Glutamatergic neuron (in vitro differentiated cells): ENCODE results near the gene TKT. TPM values are rescaled to one million over a fixed set of nuclear protein-coding genes. Genes with fewer than 3 reads are reported as not detected.

Experiments used
- DNase-seq: peaks from one replicate; pipeline ENCODE4 v3.0.0; 2022
- H3K27ac Mint-ChIP-seq: one replicate; pipeline ENCODE4 v1.8.0; 2020; ENCODE audit warnings: mild to moderate bottlenecking, mixed read lengths, inconsistent platforms; ENCODE audit not compliant: unreplicated experiment
- H3K27me3 Mint-ChIP-seq: one replicate; pipeline ENCODE4 v1.8.0; 2020; ENCODE audit warnings: mild to moderate bottlenecking, moderate library complexity, mixed read lengths, inconsistent platforms; ENCODE audit not compliant: unreplicated experiment
- H3K36me3 Mint-ChIP-seq: one replicate; pipeline ENCODE4 v1.8.0; 2020; ENCODE audit warnings: mild to moderate bottlenecking, mixed read lengths, inconsistent platforms; ENCODE audit not compliant: unreplicated experiment
- H3K4me1 Mint-ChIP-seq: one replicate; pipeline ENCODE4 v1.8.0; 2020; ENCODE audit warnings: mild to moderate bottlenecking, low read depth, mixed read lengths, inconsistent platforms; ENCODE audit not compliant: unreplicated experiment
- H3K4me3 Mint-ChIP-seq: one replicate; pipeline ENCODE4 v1.8.0; 2020; ENCODE audit warnings: mild to moderate bottlenecking, mixed read lengths, inconsistent platforms; ENCODE audit not compliant: unreplicated experiment
- H3K9me3 Mint-ChIP-seq: one replicate; pipeline ENCODE4 v1.8.0; 2020; ENCODE audit warnings: mild to moderate bottlenecking, moderate library complexity, mixed read lengths, inconsistent platforms; ENCODE audit not compliant: unreplicated experiment
- total RNA-seq: library from RNA; stranded (reverse); fragmentation: NEBNext Ultra II Directional; extraction: Animal tissue kit (Norgen Biotek cat#: 25700); gene quantifications from one replicate; pipeline ENCODE4 v1.2.1, GENCODE V29; 2021; ENCODE audit not compliant: unreplicated experiment
- TF ChIP-seq, protein P1 (sequence below): fragments of 200-600 bp; sonication (generic); IDR thresholded peaks from one replicate; pipeline ENCODE4 v1.5.0; 2021; ENCODE audit not compliant: partially characterized antibody, unreplicated experiment

The TKT gene
- total RNA-seq, 1 donor from 2014 or later: 265 TPM

GRCh38 chr3:53219895-53220483, 35.8 kb downstream of the TKT start:
- H3K9me3 Mint-ChIP-seq: peaks cover 4% of the 10 kb centered on the region
- TF ChIP-seq, protein P1, sequence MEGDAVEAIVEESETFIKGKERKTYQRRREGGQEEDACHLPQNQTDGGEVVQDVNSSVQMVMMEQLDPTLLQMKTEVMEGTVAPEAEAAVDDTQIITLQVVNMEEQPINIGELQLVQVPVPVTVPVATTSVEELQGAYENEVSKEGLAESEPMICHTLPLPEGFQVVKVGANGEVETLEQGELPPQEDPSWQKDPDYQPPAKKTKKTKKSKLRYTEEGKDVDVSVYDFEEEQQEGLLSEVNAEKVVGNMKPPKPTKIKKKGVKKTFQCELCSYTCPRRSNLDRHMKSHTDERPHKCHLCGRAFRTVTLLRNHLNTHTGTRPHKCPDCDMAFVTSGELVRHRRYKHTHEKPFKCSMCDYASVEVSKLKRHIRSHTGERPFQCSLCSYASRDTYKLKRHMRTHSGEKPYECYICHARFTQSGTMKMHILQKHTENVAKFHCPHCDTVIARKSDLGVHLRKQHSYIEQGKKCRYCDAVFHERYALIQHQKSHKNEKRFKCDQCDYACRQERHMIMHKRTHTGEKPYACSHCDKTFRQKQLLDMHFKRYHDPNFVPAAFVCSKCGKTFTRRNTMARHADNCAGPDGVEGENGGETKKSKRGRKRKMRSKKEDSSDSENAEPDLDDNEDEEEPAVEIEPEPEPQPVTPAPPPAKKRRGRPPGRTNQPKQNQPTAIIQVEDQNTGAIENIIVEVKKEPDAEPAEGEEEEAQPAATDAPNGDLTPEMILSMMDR: peak; percentile 82
- no peaks in the 10 kb centered on the region for H3K4me1 Mint-ChIP-seq
- H3K27ac Mint-ChIP-seq: peak overlapping the region; percentile 38
- no peaks in the 10 kb centered on the region for H3K27me3 Mint-ChIP-seq
- H3K36me3 Mint-ChIP-seq: no peaks in the 10 kb centered on the region
- DNase-seq: peak; percentile 95
- no peak overlapping the region for H3K4me3 Mint-ChIP-seq

- Mint-ChIP-seq H3K4me3 (no peak overlapping the region), H3K27me3 (no peaks in the 10 kb centered on the region), H3K9me3 (peaks cover 4% of the 10 kb centered on the region), H3K27ac (no peak overlapping the region), H3K36me3 (no peaks in the 10 kb centered on the region), H3K4me1 (no peaks in the 10 kb centered on the region)
- no peak for DNase-seq
- TF ChIP-seq, protein P1: no peak
Observed at GRCh38 chr3:53218131-53218530, 37.7 kb downstream of the TKT start.

DNA sequence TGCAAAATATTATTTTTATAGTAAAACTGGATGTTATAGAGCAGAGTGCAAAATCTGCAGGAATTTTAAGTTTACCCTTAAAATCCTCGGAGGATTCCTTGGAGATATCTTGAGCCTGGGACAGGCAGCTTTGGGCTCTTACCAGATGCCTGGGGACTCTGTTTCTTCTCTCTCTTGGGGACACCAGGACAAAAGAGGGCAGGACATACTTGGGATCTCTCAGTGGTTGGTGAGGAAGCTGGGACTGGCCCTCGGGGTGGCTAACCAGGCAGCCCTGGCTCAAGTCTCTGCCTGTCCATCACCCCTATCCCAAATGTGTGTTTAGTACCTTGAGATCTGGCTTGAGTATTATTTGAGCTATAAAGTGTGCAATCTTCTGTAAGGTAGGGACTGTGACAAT, 38.6 kb downstream of the TKT start:
- DNase-seq: no peak
- TF ChIP-seq, protein P1: no peak
- no peak overlapping the region for H3K27ac Mint-ChIP-seq
- peaks cover 1% of the 10 kb centered on the region for H3K9me3 Mint-ChIP-seq
- no peak overlapping the region for H3K4me3 Mint-ChIP-seq
- no peaks in the 10 kb centered on the region for H3K4me1 Mint-ChIP-seq
- no peaks in the 10 kb centered on the region for H3K27me3 Mint-ChIP-seq
- H3K36me3 Mint-ChIP-seq: no peaks in the 10 kb centered on the region

DNA sequence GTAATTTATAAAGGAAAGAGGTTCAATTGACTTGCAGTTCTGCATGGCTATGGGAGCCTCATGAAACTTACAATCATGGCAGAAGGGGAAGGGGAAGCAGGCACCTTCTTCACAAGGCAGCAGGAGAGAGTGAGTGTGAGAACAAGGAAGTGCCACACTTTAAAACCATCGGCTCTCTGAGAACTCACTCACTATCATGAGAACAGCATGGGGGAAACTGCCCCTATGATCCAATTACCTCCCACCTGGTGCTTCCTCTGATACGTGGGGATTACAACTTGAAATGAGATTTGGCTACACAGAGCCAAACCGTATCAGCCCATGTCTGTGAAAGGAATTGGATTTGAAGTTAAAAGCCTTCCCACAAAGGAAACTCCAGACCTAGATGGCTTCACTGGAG, 39.1 kb downstream of the TKT start:
- Mint-ChIP-seq H3K4me1 (no peaks in the 10 kb centered on the region), H3K27ac (no peak overlapping the region), H3K36me3 (no peaks in the 10 kb centered on the region), H3K27me3 (no peaks in the 10 kb centered on the region), H3K9me3 (no peaks in the 10 kb centered on the region), H3K4me3 (no peak overlapping the region)
- no peak for DNase-seq
- TF ChIP-seq, protein P1: no peak

DNA sequence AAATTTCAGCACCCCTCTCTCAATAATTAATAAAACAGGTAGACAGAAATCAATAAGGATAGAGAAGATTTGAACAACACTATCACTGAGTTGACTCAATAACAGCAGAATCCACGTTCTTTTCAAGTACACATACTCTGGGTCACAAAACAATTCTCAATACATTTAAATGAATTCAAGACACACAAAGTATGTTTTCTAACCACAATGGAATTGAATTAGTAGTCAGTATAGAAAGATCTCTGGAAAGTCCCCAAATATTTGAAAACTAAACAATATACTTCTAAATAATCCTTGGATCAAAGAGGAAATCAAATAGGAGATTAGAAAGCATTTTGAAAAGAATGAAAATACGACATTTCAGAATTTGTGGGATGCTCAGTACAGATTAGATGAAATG, 40.0 kb downstream of the TKT start:
- DNase-seq: no peak
- H3K27ac Mint-ChIP-seq: no peak overlapping the region
- no peaks in the 10 kb centered on the region for H3K4me1 Mint-ChIP-seq
- TF ChIP-seq, protein P1: no peak
- no peaks in the 10 kb centered on the region for H3K36me3 Mint-ChIP-seq
- no peak overlapping the region for H3K4me3 Mint-ChIP-seq
- H3K27me3 Mint-ChIP-seq: no peaks in the 10 kb centered on the region
- H3K9me3 Mint-ChIP-seq: no peaks in the 10 kb centered on the region
